Cardiac muscle cell (in vitro differentiated cells and primary cell): ENCODE results near the gene TAS2R42. TPM values are rescaled to one million over a fixed set of nuclear protein-coding genes. Genes with fewer than 3 reads are reported as not detected.

Source experiments
- DNase-seq, 2 donors: peaks; one replicate each; pipeline versions ENCODE4 v3.0.0 to v3.0.0-alpha.2; 2010 to 2017; ENCODE audit warnings: low read depth in 1 of 2, low spot score in 1 of 2
- H3K27ac ChIP-seq: fragments of 200-600 bp; sonication (generic); 2 replicates; pipeline ENCODE4 v1.5.1; 2016
- H3K27me3 ChIP-seq: fragments of 200-600 bp; sonication (generic); 2 replicates; pipeline ENCODE4 v1.6.0; 2016; ENCODE audit warnings: control low read depth
- H3K36me3 ChIP-seq: fragments of 200-600 bp; sonication (generic); 2 replicates; pipeline ENCODE4 v1.5.1; 2016; ENCODE audit warnings: control low read depth
- H3K4me1 ChIP-seq: fragments of 200-600 bp; sonication (generic); 2 replicates; pipeline ENCODE4 v1.8.1; 2017; ENCODE audit warnings: low read depth, mild to moderate bottlenecking, mixed run types
- H3K4me3 ChIP-seq: fragments of 200-600 bp; sonication (generic); 2 replicates; pipeline ENCODE4 v1.5.1; 2016; ENCODE audit warnings: mild to moderate bottlenecking
- H3K9me3 ChIP-seq: fragments of 200-600 bp; sonication (generic); 2 replicates; pipeline ENCODE4 v1.5.1; 2017; ENCODE audit warnings: low read depth, mild to moderate bottlenecking, control low read depth
- polyA plus RNA-seq: library from polyadenylated mRNA; unstranded; fragments of >200 nt; fragmentation: Nextera tagmentation; extraction: Ambion mirVana; gene quantifications from 2 replicates; pipeline ENCODE4 v1.2.1, GENCODE V29; 2016
- total RNA-seq: library from RNA; depleted of rRNA; stranded (reverse); fragments of >200 nt; gene quantifications from 2 replicates; pipeline ENCODE4 v1.2.3, GENCODE V29; 2016
- TF ChIP-seq, protein P1 (sequence below): IDR thresholded peaks from 2 replicates; pipeline ENCODE4 v1.5.1; 2012; ENCODE audit warnings: low read depth, mild to moderate bottlenecking, low read length

Gene TAS2R42, protein sequence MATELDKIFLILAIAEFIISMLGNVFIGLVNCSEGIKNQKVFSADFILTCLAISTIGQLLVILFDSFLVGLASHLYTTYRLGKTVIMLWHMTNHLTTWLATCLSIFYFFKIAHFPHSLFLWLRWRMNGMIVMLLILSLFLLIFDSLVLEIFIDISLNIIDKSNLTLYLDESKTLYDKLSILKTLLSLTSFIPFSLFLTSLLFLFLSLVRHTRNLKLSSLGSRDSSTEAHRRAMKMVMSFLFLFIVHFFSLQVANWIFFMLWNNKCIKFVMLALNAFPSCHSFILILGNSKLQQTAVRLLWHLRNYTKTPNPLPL
- not detected in 2 replicates for total RNA-seq
- not detected in 2 replicates for polyA plus RNA-seq

DNA sequence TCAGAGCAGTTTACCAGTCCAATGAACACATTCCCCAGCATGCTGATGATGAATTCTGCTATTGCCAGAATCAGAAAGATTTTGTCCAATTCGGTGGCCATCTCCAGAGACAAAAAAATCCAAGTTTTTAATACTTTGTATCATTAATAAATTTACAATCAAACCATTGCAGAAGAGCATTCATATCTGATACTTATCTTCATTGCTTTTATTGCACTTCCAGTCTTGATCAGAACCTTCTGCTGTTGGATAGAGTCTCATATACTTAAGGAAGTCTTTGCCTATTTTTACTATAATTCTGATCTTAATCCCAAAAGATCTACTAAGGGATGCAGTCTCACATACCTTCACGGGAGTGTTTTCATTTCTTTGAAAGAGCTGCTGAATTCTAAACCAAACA lies at the start of gene TAS2R42:
Gene TAS2R42, minus strand, starts transcription at position 101 of the 400 bp plus-strand sequence. Its CDS starts 0 bp downstream, at position 101.
- no peak for DNase-seq
- H3K27me3 ChIP-seq = no peaks in the 10 kb centered on the region
- no peaks in the 10 kb centered on the region for H3K4me1 ChIP-seq
- no peaks in the 10 kb centered on the region for H3K36me3 ChIP-seq
- no peak within 1 kb of the TSS for H3K27ac ChIP-seq
- H3K9me3 ChIP-seq = no peaks in the 10 kb centered on the region
- TF ChIP-seq, protein P1, sequence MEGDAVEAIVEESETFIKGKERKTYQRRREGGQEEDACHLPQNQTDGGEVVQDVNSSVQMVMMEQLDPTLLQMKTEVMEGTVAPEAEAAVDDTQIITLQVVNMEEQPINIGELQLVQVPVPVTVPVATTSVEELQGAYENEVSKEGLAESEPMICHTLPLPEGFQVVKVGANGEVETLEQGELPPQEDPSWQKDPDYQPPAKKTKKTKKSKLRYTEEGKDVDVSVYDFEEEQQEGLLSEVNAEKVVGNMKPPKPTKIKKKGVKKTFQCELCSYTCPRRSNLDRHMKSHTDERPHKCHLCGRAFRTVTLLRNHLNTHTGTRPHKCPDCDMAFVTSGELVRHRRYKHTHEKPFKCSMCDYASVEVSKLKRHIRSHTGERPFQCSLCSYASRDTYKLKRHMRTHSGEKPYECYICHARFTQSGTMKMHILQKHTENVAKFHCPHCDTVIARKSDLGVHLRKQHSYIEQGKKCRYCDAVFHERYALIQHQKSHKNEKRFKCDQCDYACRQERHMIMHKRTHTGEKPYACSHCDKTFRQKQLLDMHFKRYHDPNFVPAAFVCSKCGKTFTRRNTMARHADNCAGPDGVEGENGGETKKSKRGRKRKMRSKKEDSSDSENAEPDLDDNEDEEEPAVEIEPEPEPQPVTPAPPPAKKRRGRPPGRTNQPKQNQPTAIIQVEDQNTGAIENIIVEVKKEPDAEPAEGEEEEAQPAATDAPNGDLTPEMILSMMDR = no peak
- H3K4me3 ChIP-seq = no peak within 1 kb of the TSS

DNA sequence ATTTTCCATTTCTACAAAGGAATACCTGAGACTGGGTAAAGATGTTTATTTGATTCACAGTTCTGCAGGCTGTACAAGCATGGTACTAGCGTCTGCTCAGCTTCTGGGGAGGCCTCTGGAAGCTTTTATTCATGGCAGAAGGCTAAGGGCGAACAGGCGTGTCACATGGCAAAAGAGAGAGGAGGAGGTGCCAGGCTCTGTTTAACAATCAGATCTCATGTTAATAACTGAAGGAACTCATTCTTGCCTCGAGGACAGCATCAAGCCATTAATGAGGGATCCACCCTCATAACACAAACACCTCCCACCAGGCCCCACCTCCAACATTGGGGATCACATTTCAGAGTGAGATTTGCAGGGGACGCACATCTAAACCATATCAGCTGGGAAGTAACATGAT lies 46.8 kb upstream of the TAS2R42 start:
- TF ChIP-seq, protein P1 = no peak
- DNase-seq = no peak
- Histone ChIP-seq H3K27ac (no peak overlapping the region), H3K27me3 (no peaks in the 10 kb centered on the region), H3K4me1 (no peaks in the 10 kb centered on the region), H3K36me3 (no peaks in the 10 kb centered on the region), H3K9me3 (no peaks in the 10 kb centered on the region), H3K4me3 (no peak overlapping the region)

DNA sequence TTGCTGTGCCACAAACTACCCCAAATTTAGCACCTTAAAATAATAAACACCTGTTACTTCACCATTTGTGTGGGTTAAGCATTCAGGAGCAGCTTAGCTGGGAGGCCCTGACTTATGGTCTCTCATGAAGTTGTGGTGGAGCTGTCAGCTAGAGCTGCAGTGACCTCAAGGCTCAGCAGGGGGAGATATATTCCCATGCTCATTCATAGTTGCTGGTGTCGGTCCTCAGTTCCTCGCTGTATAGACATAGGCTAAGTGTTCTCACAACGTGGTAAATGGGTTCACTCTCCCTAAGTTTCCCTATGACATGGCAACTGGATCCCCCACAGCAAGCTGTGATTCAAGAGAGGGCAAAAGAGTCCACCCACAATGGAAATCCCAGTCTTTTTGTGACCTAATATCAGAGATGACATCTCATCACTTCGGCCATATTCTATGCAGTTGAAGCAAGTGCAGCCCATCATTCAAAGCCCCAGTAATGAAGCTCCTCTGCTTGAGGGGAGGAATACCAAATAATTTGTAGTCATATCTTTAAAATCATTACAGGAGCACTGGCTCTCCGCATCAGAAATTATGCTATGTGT lies 41.7 kb upstream of the TAS2R42 start:
- TF ChIP-seq, protein P1 = peak; percentile 49
- no peaks in the 10 kb centered on the region for H3K9me3 ChIP-seq

DNA sequence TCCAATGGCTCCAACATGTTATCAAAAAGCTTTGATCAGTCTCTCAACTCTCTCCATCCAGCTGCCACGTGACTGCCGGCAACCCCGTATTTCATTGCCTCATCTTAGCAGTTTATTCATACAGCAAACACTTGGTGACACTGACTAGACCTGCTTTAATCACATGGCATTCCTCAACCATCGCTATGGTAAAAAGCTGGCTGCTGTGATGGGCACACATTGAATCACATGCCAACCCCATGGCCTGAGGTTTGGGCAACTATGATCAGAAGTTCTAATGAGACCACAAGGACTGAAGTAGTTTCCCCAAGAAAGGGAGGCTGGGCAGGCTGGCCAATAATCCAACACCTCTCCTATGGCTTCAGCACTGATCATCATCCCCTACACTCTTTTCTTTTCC lies 40.6 kb upstream of the TAS2R42 start:
- H3K4me1 ChIP-seq = no peaks in the 10 kb centered on the region
- no peak overlapping the region for H3K4me3 ChIP-seq
- TF ChIP-seq, protein P1 = no peak
- H3K27ac ChIP-seq = no peak overlapping the region
- no peaks in the 10 kb centered on the region for H3K36me3 ChIP-seq
- H3K27me3 ChIP-seq = peaks cover 5% of the 10 kb centered on the region
- no peak for DNase-seq
- H3K9me3 ChIP-seq = no peaks in the 10 kb centered on the region

More for the DNA sequence above, 41.7 kb upstream of the TAS2R42 start:
- DNase-seq = peak; percentile 29 to 76
- H3K4me3 ChIP-seq = no peak overlapping the region
- H3K27ac ChIP-seq = no peak overlapping the region
- peaks cover 5% of the 10 kb centered on the region for H3K27me3 ChIP-seq
- no peaks in the 10 kb centered on the region for H3K4me1 ChIP-seq
- no peaks in the 10 kb centered on the region for H3K36me3 ChIP-seq

DNA sequence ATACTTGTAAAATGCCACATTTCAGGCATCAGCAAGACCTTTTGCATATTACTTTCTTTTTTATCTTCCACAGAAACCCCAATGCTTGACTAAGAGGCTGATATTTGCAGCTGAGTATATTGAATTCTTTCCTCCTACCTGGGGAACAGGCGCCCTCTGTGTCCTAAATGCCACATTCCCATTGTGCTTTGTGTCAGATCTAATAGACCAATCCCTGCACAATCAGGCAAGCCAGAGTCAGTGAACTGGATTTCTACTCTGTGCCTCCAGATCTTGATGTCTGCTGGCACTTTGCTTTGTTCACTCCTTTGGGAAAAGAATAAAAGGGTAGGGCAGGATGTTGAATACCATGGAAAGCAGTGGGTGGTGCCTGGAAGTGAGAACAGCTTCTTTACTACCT lies 22.4 kb upstream of the TAS2R42 start:
- Histone ChIP-seq H3K36me3 (no peaks in the 10 kb centered on the region), H3K27me3 (no peaks in the 10 kb centered on the region), H3K4me1 (no peaks in the 10 kb centered on the region), H3K9me3 (no peaks in the 10 kb centered on the region), H3K27ac (no peak overlapping the region), H3K4me3 (no peak overlapping the region)
- TF ChIP-seq, protein P1 = no peak
- peak in 1 of 2 donors; percentile 15 for DNase-seq
